ENCODE data around the gene TRAPPC12.

- TF ChIP-seq, protein P1, sequence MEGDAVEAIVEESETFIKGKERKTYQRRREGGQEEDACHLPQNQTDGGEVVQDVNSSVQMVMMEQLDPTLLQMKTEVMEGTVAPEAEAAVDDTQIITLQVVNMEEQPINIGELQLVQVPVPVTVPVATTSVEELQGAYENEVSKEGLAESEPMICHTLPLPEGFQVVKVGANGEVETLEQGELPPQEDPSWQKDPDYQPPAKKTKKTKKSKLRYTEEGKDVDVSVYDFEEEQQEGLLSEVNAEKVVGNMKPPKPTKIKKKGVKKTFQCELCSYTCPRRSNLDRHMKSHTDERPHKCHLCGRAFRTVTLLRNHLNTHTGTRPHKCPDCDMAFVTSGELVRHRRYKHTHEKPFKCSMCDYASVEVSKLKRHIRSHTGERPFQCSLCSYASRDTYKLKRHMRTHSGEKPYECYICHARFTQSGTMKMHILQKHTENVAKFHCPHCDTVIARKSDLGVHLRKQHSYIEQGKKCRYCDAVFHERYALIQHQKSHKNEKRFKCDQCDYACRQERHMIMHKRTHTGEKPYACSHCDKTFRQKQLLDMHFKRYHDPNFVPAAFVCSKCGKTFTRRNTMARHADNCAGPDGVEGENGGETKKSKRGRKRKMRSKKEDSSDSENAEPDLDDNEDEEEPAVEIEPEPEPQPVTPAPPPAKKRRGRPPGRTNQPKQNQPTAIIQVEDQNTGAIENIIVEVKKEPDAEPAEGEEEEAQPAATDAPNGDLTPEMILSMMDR (conservative IDR thresholded peaks at IDR 0.05 in 1 of 2, IDR thresholded peaks at IDR 0.05 in 1 of 2; ENCODE audit: extremely low read depth in 1 of 2, insufficient read depth in 1 of 2, low read depth in 1 of 2, low read length in 2 of 2): no peak
- no peak for TF ChIP-seq EZH2 (IDR thresholded peaks at IDR 0.05; ENCODE audit: borderline replicate concordance, low read length)
Observed at GRCh38 chr2:3487028-3487425, 107.5 kb downstream of the TRAPPC12 start.
